LNCaP clone FGC (cell line): ENCODE measurements around the gene RCBTB2.

Source experiments
- DNase-seq: peaks from one replicate; pipeline ENCODE4 v3.0.0-alpha.2; 2011; ENCODE audit warnings: low read depth
- H3K4me3 ChIP-seq: 2 replicates; pipeline ENCODE4 v1.5.1; 2011; ENCODE audit warnings: mild to moderate bottlenecking, low read depth, low read length, control low read depth
- CTCF ChIP-seq: IDR thresholded peaks from 2 replicates; pipeline ENCODE4 v1.5.1; 2012; ENCODE audit warnings: mild to moderate bottlenecking; ENCODE audit not compliant: control insufficient read depth, insufficient read depth; ENCODE audit errors: extremely low read depth

The RCBTB2 gene

DNA sequence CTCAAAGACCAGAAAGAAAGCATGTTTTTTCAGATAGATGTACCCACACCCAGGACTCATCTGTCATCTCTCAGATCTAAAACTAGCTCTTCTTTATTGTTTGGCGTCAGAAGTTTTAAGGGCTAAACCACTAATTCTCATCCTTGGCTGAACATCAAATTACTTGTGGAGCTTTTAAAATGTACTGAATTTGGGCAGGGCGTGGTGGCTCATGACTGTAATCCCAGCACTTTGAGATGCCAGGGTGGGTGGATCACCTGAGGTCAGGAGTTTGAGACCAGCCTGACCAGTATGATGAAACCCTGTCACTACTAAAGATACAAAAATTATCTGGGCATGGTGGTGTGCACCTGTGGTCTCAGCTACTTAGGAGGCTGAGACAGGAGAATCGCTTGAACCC, 47.4 kb downstream of the RCBTB2 start:
- no peak for TF ChIP-seq CTCF
- DNase-seq = no peak
- no peak overlapping the region for H3K4me3 ChIP-seq

DNA sequence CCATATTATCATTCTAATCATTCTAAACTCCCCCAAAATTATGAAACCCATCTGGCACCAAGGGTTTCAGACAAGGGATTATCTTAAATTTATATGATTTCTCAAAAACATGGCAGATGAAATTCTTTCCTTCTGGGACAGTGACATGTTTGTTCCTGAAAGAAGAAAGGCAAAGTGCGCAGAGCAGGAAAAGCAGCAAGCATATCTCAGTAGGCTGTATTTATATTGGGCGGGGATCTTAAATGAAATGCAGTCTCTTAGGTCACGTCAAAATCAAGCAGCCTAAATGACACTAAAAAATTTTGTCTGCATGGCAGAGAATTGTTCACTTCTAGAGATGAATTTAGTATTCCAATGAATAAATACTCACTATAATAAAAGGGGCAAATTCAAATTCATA, 49.3 kb downstream of the RCBTB2 start:
- TF ChIP-seq CTCF = no peak
- no peak for DNase-seq
- H3K4me3 ChIP-seq = no peak overlapping the region

GRCh38 chr13:48478391-48478790, 54.5 kb downstream of the RCBTB2 start:
- no peak for DNase-seq
- no peak overlapping the region for H3K4me3 ChIP-seq
- TF ChIP-seq CTCF = no peak

- TF ChIP-seq CTCF = no peak
- no peak overlapping the region for H3K4me3 ChIP-seq
- DNase-seq = no peak
Measured at GRCh38 chr13:48477191-48477855, 55.6 kb downstream of the RCBTB2 start.

DNA sequence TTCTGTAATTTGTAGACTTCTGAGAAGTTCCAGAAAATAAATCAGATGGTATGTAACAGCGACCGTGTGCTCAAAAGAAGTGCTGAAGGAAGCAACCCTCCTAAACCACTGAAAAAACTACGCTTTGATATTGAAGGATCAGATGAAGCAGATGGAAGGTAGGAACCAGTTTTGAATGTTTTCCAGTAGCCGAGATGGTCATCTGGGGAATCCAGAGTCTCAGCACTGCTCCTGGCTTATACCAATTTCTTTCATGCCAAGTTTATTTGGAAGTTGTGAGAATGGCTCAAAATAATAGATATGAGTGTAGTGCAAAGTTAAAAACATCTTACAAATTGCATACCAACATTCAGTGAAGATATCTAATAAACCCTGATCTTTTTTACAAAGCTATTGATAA, 56.2 kb downstream of the RCBTB2 start:
- no peak for DNase-seq
- TF ChIP-seq CTCF = no peak
- H3K4me3 ChIP-seq = no peak overlapping the region

DNA sequence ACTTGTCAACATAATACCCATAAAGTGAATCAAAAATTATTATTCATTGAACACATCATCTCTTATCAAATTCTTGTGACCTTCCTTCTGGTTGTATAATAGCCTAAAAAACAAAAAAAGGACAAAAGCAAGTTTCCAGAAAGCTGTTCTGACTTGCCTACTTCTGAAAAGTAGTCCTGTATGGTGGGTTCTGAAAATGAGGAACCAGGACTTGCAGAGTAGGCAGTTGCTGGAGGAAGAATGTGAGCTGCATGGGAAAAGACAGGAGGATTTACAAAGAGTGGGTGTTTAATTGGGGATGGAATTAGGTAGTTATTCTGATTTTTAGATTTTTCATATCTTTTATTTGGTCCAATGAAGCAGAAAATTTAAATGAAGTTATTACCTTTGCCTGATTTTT, 56.7 kb downstream of the RCBTB2 start:
- DNase-seq = no peak
- H3K4me3 ChIP-seq = no peak overlapping the region
- TF ChIP-seq CTCF = no peak

DNA sequence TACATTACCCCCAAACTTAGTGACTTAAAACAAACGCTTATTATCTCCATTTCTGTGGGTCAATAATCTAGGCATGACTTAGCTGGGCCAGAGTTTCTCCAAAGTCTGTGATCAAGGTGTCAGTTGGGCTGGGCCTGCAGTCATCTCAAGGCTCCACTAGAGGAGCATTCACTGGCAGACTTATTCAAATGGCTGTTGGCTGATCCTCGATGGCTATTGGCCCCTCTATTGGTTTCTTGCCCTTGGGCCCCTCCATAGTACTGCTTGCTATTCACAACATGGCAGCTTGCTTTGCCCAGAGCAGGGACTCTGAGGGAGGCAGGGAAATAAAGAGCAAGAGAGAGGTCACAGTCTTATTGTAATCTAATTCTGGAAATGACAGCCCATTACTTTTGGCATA, 57.6 kb downstream of the RCBTB2 start:
- no peak for DNase-seq
- no peak for TF ChIP-seq CTCF
- no peak overlapping the region for H3K4me3 ChIP-seq
